GM18909 (cell line): ENCODE data around the gene ZNF593OS.

ENCODE experiments used
- ATAC-seq: cut with Tn5 transposase; IDR thresholded peaks from one replicate; pipeline ENCODE4 v1.9.1; 2021; ENCODE audit warnings: mild to moderate bottlenecking; ENCODE audit not compliant: unreplicated experiment, poor library complexity

Gene ZNF593OS

GRCh38 chr1:26184883-26185282 lies 13.3 kb upstream of the ZNF593OS start:
- no peak for ATAC-seq

GRCh38 chr1:26184086-26184485 lies 12.5 kb upstream of the ZNF593OS start:
- no peak for ATAC-seq

GRCh38 chr1:26182383-26182696 lies 10.7 kb upstream of the ZNF593OS start:
- no peak for ATAC-seq

- no peak for ATAC-seq
Measured at GRCh38 chr1:26181586-26182382, 10.2 kb upstream of the ZNF593OS start.

GRCh38 chr1:26180010-26180506 lies 8.4 kb upstream of the ZNF593OS start:
- ATAC-seq: no peak

GRCh38 chr1:26177182-26177684 lies 5.6 kb upstream of the ZNF593OS start, which contains the start of gene CNKSR1:
Gene CNKSR1 (plus strand): TSS chr1:26177491. CDS start chr1:26177548, 57 bp downstream.
- ATAC-seq: no peak

- no peak for ATAC-seq
Measured at GRCh38 chr1:26175346-26175745, 3.7 kb upstream of the ZNF593OS start.

GRCh38 chr1:26170472-26170821 lies 1.2 kb downstream of the ZNF593OS start:
- ATAC-seq: no peak

- ATAC-seq: peak; percentile 92
Measured at GRCh38 chr1:26169669-26170471, 1.8 kb downstream of the ZNF593OS start, which contains the start of gene ZNF593. Gene ZNF593 (plus strand): TSS chr1:26169908. CDS start chr1:26169984, 76 bp downstream.

- ATAC-seq: no peak
Measured at GRCh38 chr1:26169198-26169554, 2.5 kb downstream of the ZNF593OS start.

- no peak for ATAC-seq
Measured at GRCh38 chr1:26168410-26169197, 3.0 kb downstream of the ZNF593OS start, which contains the start of gene C1orf232. Gene C1orf232 (minus strand): TSS chr1:26168963. CDS start chr1:26168499, 464 bp downstream.

- ATAC-seq: no peak
Measured at GRCh38 chr1:26166719-26167281, 4.8 kb downstream of the ZNF593OS start.

GRCh38 chr1:26164861-26165842 lies 6.5 kb downstream of the ZNF593OS start:
- ATAC-seq: no peak

- no peak for ATAC-seq
Measured at GRCh38 chr1:26164036-26164860, 7.4 kb downstream of the ZNF593OS start.

GRCh38 chr1:26163684-26164035 lies 8.0 kb downstream of the ZNF593OS start:
- ATAC-seq: no peak

GRCh38 chr1:26162220-26162709 lies 9.4 kb downstream of the ZNF593OS start:
- no peak for ATAC-seq

GRCh38 chr1:26161415-26162219 lies 10.0 kb downstream of the ZNF593OS start:
- ATAC-seq: no peak
